Measurements from ENCODE around the gene CCDC171. TPM values are rescaled to one million over a fixed set of nuclear protein-coding genes. Genes with fewer than 3 reads are reported as not detected.

CCDC171 gene
- total RNA-seq = 1 to 10 TPM in 1 of 2 experiments, under 1 TPM in 1; 0.49 to 1.1 TPM
- polyA plus RNA-seq (2013, experiment 1 of 2) = 0.52 TPM
- 1.1 TPM for polyA plus RNA-seq (2013, experiment 2 of 2)
- 0.20 to 8.4 (median 3.3) reads per million in 172 experiments for total RNA-seq

DNA sequence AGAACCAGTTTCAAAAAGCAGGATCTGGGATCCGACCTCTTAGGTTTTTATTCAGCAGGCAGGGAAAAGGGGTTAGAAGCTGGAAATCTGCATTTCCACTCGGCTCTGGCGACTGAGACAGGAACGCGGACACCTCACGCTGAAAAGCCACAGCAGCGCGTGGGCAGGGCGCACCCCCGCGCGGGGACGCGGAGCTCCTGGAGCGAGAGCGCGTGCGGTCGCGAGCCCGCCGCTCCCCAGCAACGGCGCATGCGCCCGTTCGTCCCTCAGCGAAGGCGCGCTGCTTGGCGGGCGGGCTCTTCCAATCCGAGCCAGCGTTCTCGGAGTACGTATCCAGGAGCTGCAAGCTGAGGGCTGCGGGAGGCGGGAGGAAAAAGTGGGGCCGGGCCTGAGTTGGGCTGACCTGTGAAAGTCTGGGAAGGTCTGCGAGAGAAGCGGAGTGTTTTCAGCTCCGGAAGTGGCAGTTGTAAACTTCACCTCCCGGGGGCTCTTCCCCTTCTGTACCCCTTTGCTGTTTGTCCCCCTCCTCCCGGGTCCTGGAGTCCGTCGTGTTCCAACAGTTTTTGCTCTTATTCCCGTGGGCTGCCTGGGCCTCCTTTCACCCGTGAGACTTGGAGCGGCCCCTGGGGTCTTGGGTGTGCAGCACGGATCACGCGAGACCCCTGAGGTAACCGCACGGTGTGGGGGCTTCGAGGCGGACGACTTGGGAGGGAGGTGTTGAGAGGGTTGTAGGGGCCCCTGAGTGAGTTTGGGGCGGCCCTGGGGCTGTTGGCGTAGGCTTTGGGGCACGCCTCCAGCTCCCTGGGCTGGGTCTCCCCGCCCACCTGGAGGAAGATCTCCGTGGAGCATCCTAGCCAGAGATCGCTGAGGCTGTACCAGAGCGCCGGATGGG is at the start of gene CCDC171:
TSS of gene CCDC171 (plus strand) at position 408 of the 892 bp plus-strand sequence. CDS start 11,046 bp downstream, outside the sequence.
- peak within 1 kb of the TSS; percentile 97 for H3K4me3 ChIP-seq (ENCODE audit: low read length)

DNA sequence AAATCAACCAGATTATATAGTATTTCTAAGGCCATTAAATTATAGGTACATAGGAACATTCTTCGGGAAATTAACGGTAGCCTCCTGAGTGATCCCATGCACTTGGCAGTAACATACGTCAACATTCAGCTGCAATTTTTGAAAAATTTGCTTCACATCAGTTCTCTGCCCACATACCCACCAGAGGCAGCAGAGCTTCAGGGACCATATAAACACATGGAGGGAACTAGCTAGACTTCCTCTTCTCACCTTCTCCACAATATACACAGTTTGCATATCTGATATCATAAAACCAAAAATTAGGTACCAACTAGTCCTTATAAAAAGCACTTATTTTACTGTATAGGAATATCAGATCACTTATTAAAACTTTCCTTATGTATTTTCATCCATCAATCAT is 46.9 kb upstream of the CCDC171 start:
- CTCF ChIA-PET = interaction anchor here (0.7 to 1.3 kb wide), 5 partner anchors 16 to 196 kb away, joined by 3 to 4 read pairs (median 3); partner anchors contain the start of gene CCDC171
- Mint-ChIP-seq H3K4me1 (ENCODE audit: low read depth) (peaks cover 72% of the 10 kb centered on the region), H3K27me3 (no peaks in the 10 kb centered on the region), H3K36me3 (ENCODE audit: low read depth) (peaks cover 82% of the 10 kb centered on the region), H3K9me3 (no peaks in the 10 kb centered on the region), H3K27ac (peak overlapping the region; percentile 41), H3K4me3 (peak overlapping the region; percentile 13)
- Histone ChIP-seq H3K27me3 (ENCODE audit: control insufficient read depth in 1 of 2, insufficient read depth in 2 of 2, low read length in 2 of 2) (no peaks in the 10 kb centered on the region), H3K27ac (ENCODE audit: low read depth in 1 of 2, low read length in 2 of 2) (no peak overlapping the region), H3K4me1 (ENCODE audit: insufficient read depth, low read length) (peaks cover 17% of the 10 kb centered on the region), H3K9me3 (ENCODE audit: control insufficient read depth in 1 of 2, insufficient read depth in 1 of 2, low read length in 2 of 2) (no peaks in the 10 kb centered on the region), H3K36me3 (ENCODE audit: insufficient read depth, low read length) (peaks cover 49% of the 10 kb centered on the region), H3K4me3 (ENCODE audit: low read length) (no peak overlapping the region)
- POLR2A ChIA-PET = interaction anchor here (0.9 to 1.5 kb wide), 4 partner anchors 8 to 47 kb away, joined by 3 to 5 read pairs (median 4); partner anchors contain the start of gene CCDC171
- intact Hi-C loops (cut with DNase I, micrococcal nuclease) = loop anchor here in 1 of 2 experiments (5.0 kb wide), 1 partner anchor 34 kb away; no protein-coding TSS in a partner anchor
- ATAC-seq (ENCODE audit: poor library complexity) = no peak
- TF ChIP-seq, protein P1, sequence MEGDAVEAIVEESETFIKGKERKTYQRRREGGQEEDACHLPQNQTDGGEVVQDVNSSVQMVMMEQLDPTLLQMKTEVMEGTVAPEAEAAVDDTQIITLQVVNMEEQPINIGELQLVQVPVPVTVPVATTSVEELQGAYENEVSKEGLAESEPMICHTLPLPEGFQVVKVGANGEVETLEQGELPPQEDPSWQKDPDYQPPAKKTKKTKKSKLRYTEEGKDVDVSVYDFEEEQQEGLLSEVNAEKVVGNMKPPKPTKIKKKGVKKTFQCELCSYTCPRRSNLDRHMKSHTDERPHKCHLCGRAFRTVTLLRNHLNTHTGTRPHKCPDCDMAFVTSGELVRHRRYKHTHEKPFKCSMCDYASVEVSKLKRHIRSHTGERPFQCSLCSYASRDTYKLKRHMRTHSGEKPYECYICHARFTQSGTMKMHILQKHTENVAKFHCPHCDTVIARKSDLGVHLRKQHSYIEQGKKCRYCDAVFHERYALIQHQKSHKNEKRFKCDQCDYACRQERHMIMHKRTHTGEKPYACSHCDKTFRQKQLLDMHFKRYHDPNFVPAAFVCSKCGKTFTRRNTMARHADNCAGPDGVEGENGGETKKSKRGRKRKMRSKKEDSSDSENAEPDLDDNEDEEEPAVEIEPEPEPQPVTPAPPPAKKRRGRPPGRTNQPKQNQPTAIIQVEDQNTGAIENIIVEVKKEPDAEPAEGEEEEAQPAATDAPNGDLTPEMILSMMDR (IDR thresholded peaks at IDR 0.05) = no peak
- peak in 3 of 14 experiments; percentile 12 to 33 (median 27) for DNase-seq

More for the DNA sequence above, at the start of gene CCDC171:
- no peaks in the 10 kb centered on the region for H3K27me3 Mint-ChIP-seq
- Histone ChIP-seq H3K27me3 (ENCODE audit: control insufficient read depth in 1 of 2, insufficient read depth in 2 of 2, low read length in 2 of 2) (no peaks in the 10 kb centered on the region), H3K9me3 (ENCODE audit: control insufficient read depth in 1 of 2, insufficient read depth in 1 of 2, low read length in 2 of 2) (no peaks in the 10 kb centered on the region), H3K27ac (ENCODE audit: low read depth in 1 of 2, low read length in 2 of 2) (no peak within 1 kb of the TSS), H3K4me1 (ENCODE audit: insufficient read depth, low read length) (peaks cover 21% of the 10 kb centered on the region), H3K36me3 (ENCODE audit: insufficient read depth, low read length) (no peaks in the 10 kb centered on the region)
- ATAC-seq (ENCODE audit: poor library complexity) (peak; percentile 85), DNase-seq (peak; percentile 70 to 96 (median 80))
- ChIA-PET CTCF (interaction anchor here (0.7 to 1.4 kb wide), 5 partner anchors 37 to 54 kb away, joined by 3 to 6 read pairs (median 4); partner anchors contain the start of gene PSIP1), POLR2A (interaction anchor here (0.6 to 4.7 kb wide), 16 partner anchors 9 to 249 kb away, joined by 3 to 122 read pairs (median 4); partner anchors contain the start of genes PSIP1 and SNAPC3)
- H3K4me3 Mint-ChIP-seq = peak within 1 kb of the TSS; percentile 95
- peaks cover 15% of the 10 kb centered on the region for H3K4me1 Mint-ChIP-seq (ENCODE audit: low read depth)
- intact Hi-C loops (cut with DNase I, micrococcal nuclease) = loop anchor here (1.0 to 5.0 kb wide), 3 partner anchors 42 to 131 kb away; partner anchors contain the start of gene SNAPC3 (in 1 of the 2)
- TF ChIP-seq, protein P1 (IDR thresholded peaks at IDR 0.05) = no peak
- peaks cover 13% of the 10 kb centered on the region for H3K36me3 Mint-ChIP-seq (ENCODE audit: low read depth)
- no peaks in the 10 kb centered on the region for H3K9me3 Mint-ChIP-seq
- peak within 1 kb of the TSS; percentile 80 for H3K27ac Mint-ChIP-seq
